K562 (cell line): Measurements from ENCODE around the gene YPEL3. TPM values are rescaled to one million over a fixed set of nuclear protein-coding genes. Genes with fewer than 3 reads are reported as not detected.

Source experiments
- BHLHE40 ChIP-seq: IDR thresholded peaks from 2 replicates; pipeline ENCODE4 v1.6.1; 2011; ENCODE audit warnings: low read length, improper control_type of control experiment
- GATAD2B ChIP-seq: fragments of 450-650 bp; IDR thresholded peaks from 2 replicates; pipeline ENCODE4 v1.6.1; 2017; ENCODE audit warnings: mild to moderate bottlenecking, borderline replicate concordance
- HIVEP1 ChIP-seq: fragments of 250-450 bp; sonication (Bioruptor Pico); IDR thresholded peaks from 2 replicates; pipeline ENCODE4 v1.4.0; 2020; ENCODE audit warnings: mild to moderate bottlenecking
- JUN ChIP-seq, 2 experiments: sonication (generic) in 1 of 2; formaldehyde crosslinking in 1 of 2; IDR thresholded peaks; 2 replicates each; pipeline versions ENCODE4 v1.6.1 to v1.8.0; 2012 to 2022; ENCODE audit warnings: borderline replicate concordance in 2 of 2, mild to moderate bottlenecking in 2 of 2, improper control_type of control experiment in 1 of 2, low read depth in 1 of 2, low read length in 1 of 2, missing genetic modification reagents in 1 of 2
- KLF10 ChIP-seq: fragments of 250-450 bp; sonication (Bioruptor Pico); IDR thresholded peaks from 2 replicates; pipeline ENCODE4 v1.6.1; 2021; ENCODE audit warnings: matching md5 sums
- KLF6 ChIP-seq: fragments of 250-450 bp; sonication (Bioruptor Pico); IDR thresholded peaks from 2 replicates; pipeline ENCODE4 v1.4.0; 2020; ENCODE audit warnings: mild to moderate bottlenecking, moderate library complexity, borderline replicate concordance
- MAFF ChIP-seq: IDR thresholded peaks from 2 replicates; pipeline ENCODE4 v1.6.1; 2012; ENCODE audit warnings: low read length, improper control_type of control experiment
- POLR2AphosphoS5 ChIP-seq: IDR thresholded peaks from 2 replicates; pipeline ENCODE4 v1.6.1; 2011; ENCODE audit warnings: mild to moderate bottlenecking, low read depth, low read length, moderate library complexity; ENCODE audit not compliant: control insufficient read depth, insufficient read depth
- ZNF561 ChIP-seq: fragments of 450-650 bp; formaldehyde crosslinking; conservative IDR thresholded peaks from 2 replicates; pipeline ENCODE4 v1.4.0; 2020; ENCODE audit warnings: mild to moderate bottlenecking, moderate library complexity
- polyA plus RNA-seq, 8 experiments: library from polyadenylated mRNA; depleted of rRNA in 4 of 8; stranded (reverse) in 5 of 8; unstranded in 3 of 8; fragments of >200 nt; fragmentation: Nextera tagmentation in 2 of 8; fragmentation: Illumina TruSeq in 1 of 8; extraction: Ambion mirVana in 2 of 8; extraction: Trizol in 1 of 8; gene quantifications; 2 replicates each; pipeline versions ENCODE4 v1.2.1 to v1.2.3, GENCODE V29; 2011 to 2014; ENCODE audit warnings: inconsistent platforms in 1 of 8, missing spikeins in 1 of 8
- total RNA-seq, 7 experiments: library from RNA; depleted of rRNA in 6 of 7; stranded (reverse); fragments of >200 nt in 6 of 7; fragmentation: Illumina TruSeq in 2 of 7; extraction: Trizol in 2 of 7; gene quantifications; 2 replicates each; pipeline versions ENCODE4 v1.2.1 to v1.2.3, GENCODE V29; 2011 to 2021; ENCODE audit warnings: low replicate concordance in 1 of 7
- TF ChIP-seq, protein P1 (sequence below), 2 experiments: fragments of 450-650 bp; IDR thresholded peaks; 2 replicates each; pipeline ENCODE4 v1.6.1; 2016; ENCODE audit warnings: mild to moderate bottlenecking in 2 of 2, borderline replicate concordance in 1 of 2, low read depth in 1 of 2, moderate library complexity in 1 of 2

The YPEL3 gene
- total and polyA plus RNA-seq, 9 of the 15 experiments (the other 6 are each of a cell fraction or from before 2014, with no cell fraction given), result 0.41 to 15.0 (median 2.9) TPM

DNA sequence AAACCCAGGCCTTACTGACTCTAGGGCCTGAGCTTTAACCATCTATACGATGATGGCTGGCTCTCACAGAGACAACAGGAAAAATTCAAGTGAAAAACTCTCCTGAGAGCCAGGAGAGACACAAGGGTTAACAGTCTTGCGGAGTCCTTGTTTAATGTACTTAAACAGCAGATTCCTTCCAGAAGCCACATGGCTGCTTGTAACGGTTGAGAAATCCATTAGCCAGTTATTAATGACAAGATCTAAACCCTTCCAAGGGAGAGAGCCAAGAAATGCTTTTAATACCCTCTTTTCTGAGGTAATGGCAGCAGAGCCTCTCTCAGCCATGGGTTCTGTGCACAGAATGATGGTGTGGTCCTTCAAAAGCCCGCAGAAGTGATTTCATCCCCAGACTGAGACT lies 35.7 kb downstream of the YPEL3 start (continued):
- TF ChIP-seq, protein P1, sequence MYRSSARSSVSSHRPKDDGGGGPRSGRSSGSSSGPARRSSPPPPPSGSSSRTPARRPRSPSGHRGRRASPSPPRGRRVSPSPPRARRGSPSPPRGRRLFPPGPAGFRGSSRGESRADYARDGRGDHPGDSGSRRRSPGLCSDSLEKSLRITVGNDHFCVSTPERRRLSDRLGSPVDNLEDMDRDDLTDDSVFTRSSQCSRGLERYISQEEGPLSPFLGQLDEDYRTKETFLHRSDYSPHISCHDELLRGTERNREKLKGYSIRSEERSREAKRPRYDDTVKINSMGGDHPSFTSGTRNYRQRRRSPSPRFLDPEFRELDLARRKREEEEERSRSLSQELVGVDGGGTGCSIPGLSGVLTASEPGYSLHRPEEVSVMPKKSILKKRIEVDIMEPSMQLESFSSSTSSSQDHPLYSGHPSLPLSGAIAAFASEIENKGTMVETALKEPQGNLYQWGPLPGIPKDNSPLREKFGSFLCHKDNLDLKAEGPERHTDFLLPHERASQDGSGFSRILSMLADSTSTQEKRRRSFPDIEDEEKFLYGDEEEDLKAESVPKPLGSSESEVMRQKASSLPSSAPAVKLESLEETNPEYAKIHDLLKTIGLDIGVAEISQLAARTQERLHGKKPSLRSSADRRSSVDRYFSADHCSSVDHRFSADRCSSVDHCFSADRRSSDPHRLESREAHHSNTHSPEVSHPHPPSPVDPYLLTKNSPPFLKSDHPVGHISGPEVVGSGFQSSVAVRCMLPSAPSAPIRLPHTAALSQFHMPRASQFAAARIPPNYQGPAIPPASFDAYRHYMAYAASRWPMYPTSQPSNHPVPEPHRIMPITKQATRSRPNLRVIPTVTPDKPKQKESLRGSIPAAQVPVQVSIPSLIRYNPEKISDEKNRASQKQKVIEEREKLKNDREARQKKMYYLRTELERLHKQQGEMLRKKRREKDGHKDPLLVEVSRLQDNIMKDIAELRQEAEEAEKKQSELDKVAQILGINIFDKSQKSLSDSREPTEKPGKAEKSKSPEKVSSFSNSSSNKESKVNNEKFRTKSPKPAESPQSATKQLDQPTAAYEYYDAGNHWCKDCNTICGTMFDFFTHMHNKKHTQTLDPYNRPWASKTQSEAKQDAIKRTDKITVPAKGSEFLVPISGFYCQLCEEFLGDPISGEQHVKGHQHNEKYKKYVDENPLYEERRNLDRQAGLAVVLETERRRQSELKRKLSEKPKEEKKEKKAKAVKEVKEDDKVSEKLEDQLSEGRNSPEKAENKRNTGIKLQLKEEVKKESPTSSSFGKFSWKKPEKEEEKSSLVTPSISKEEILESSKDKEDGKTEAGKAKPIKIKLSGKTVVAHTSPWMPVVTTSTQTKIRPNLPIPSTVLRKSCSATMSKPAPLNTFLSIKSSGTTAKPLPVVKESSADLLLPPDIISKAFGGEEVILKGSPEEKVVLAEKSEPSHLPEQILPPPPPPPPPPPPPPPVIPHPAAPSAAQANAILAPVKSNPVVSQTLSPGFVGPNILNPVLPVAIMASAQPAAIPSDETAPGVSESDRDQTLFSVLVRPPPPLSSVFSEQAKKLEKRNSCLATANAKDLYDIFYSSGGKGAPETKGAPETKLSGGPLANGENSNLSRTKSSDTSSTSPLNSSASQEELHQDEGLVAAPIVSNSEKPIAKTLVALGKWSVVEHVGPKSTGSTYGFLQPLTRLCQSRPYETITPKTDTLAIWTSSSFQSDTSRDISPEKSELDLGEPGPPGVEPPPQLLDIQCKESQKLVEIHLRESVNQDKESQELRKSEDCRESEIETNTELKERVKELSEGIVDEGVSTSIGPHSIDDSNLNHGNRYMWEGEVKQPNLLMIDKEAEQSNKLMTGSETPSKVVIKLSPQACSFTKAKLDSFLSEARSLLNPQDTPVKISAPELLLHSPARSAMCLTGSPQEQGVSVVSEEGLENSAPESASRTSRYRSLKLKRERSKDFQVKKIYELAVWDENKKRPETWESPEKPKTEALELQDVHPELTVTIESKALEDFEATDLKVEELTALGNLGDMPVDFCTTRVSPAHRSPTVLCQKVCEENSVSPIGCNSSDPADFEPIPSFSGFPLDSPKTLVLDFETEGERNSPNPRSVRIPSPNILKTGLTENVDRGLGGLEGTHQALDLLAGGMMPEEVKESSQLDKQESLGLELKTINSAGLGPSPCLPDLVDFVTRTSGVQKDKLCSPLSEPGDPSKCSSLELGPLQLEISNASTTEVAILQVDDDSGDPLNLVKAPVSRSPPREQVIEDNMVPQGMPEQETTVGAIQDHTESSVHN (IDR thresholded peaks at IDR 0.05; ENCODE audit: borderline replicate concordance in 1 of 2, low read depth in 1 of 2), result no peak
- TF ChIP-seq ZNF561 (CRISPR knock-in tag) (no peak), POLR2AphosphoS5 (no peak), JUN (IDR thresholded peaks at IDR 0.05; ENCODE audit: borderline replicate concordance, low read depth, low read length) (no peak), JUN (CRISPR knock-in tag; IDR thresholded peaks at IDR 0.05; ENCODE audit: borderline replicate concordance) (no peak), KLF6 (CRISPR knock-in tag) (no peak), MAFF (no peak), GATAD2B (no peak), KLF10 (no peak), BHLHE40 (no peak), HIVEP1 (CRISPR knock-in tag) (no peak)
